B cell (primary cell): ENCODE measurements around the gene KRTAP19-7. TPM values are rescaled to one million over a fixed set of nuclear protein-coding genes. Genes with fewer than 3 reads are reported as not detected.

Source experiments
- ATAC-seq: fragments of 200-7000 bp; cut with Tn5 transposase; one replicate; pipeline ENCODE4 v1.10.0; 2021; ENCODE audit warnings: low read depth, mild to moderate bottlenecking, moderate number of reproducible peaks, moderate library complexity
- CTCF ChIA-PET: fragments of 350-600 bp; sonication (Branson Sonifier 250); formaldehyde crosslinking; loops from one replicate; lab custom pipeline; 2021; ENCODE audit warnings: antibody characterized with exemption, inconsistent platforms; lab: Charles Lee
- POLR2A ChIA-PET: fragments of 350-600 bp; sonication (Branson Sonifier 250); formaldehyde crosslinking; loops from one replicate; lab custom pipeline; 2021; ENCODE audit warnings: antibody characterized with exemption; lab: Charles Lee
- DNase-seq: peaks from one replicate; pipeline ENCODE4 v3.0.0; 2013
- H2AFZ ChIP-seq: 2 replicates; pipeline ENCODE4 v1.6.1; 2012; ENCODE audit warnings: mild to moderate bottlenecking, low read depth, low read length; ENCODE audit not compliant: insufficient read depth, poor library complexity, severe bottlenecking
- H3K27ac ChIP-seq, 2 donors: 1 replicate in 1 of 2; 2 replicates in 1 of 2; pipeline ENCODE4 v1.5.1; 2012 to 2013; ENCODE audit warnings: low read length in 2 of 2, mild to moderate bottlenecking in 2 of 2, moderate library complexity in 1 of 2
- H3K27me3 ChIP-seq, 4 experiments: fragments of 200-600 bp in 1 of 4; sonication (generic) in 1 of 4; replicated peaks in 1 of 4; 1 replicate in 2 of 4; 2 replicates in 2 of 4; pipeline versions ENCODE4 v1.6.1 to v1.7.0; 2013 to 2016; ENCODE audit warnings: low read length in 3 of 4, mild to moderate bottlenecking in 2 of 4, mixed read lengths in 1 of 4, moderate library complexity in 1 of 4; ENCODE audit not compliant: insufficient read depth in 4 of 4, control insufficient read depth in 3 of 4; ENCODE audit errors: control extremely low read depth in 1 of 4
- H3K36me3 ChIP-seq, 2 experiments: replicated peaks in 1 of 2; 1 replicate in 1 of 2; 2 replicates in 1 of 2; pipeline versions ENCODE4 v1.6.1 to v1.7.1; 2013; ENCODE audit warnings: low read length in 1 of 2; ENCODE audit not compliant: insufficient read depth in 2 of 2, control insufficient read depth in 1 of 2; ENCODE audit errors: control extremely low read depth in 1 of 2, extremely low read depth in 1 of 2
- H3K4me1 ChIP-seq, 2 donors: fragments of 200-600 bp in 1 of 2; sonication (generic) in 1 of 2; 1 replicate in 1 of 2; 2 replicates in 1 of 2; pipeline versions ENCODE4 v1.5.1 to v1.6.1; 2013 to 2017; ENCODE audit warnings: low read length in 2 of 2; ENCODE audit not compliant: control insufficient read depth in 2 of 2, insufficient read depth in 2 of 2
- H3K4me2 ChIP-seq: replicated peaks from 2 replicates; pipeline ENCODE3; 2012; ENCODE audit warnings: mild to moderate bottlenecking, low read depth, low read length; ENCODE audit not compliant: poor library complexity, severe bottlenecking
- H3K4me3 ChIP-seq, 5 experiments: fragments of 200-600 bp in 1 of 5; sonication (generic) in 1 of 5; 1 replicate in 3 of 5; 2 replicates in 2 of 5; pipeline versions ENCODE4 v1.5.1 to v1.7.0; 2011 to 2016; ENCODE audit warnings: low read length in 4 of 5, mild to moderate bottlenecking in 4 of 5, low read depth in 2 of 5, control low read depth in 1 of 5, moderate library complexity in 1 of 5; ENCODE audit not compliant: insufficient read depth in 1 of 5; ENCODE audit errors: control extremely low read depth in 1 of 5, extremely low read depth in 1 of 5
- H3K79me2 ChIP-seq: fragments of 200-600 bp; sonication (generic); one replicate; pipeline ENCODE4 v1.6.0; 2016; ENCODE audit warnings: low read length; ENCODE audit not compliant: control insufficient read depth, insufficient read depth
- H3K9ac ChIP-seq: fragments of 200-600 bp; sonication (generic); 2 replicates; pipeline ENCODE4 v1.6.1; 2017; ENCODE audit warnings: mild to moderate bottlenecking, low read length, moderate library complexity
- H3K9me3 ChIP-seq, 3 donors: one replicate each; pipeline versions ENCODE4 v1.6.1 to v1.7.1; 2013; ENCODE audit warnings: low read length in 2 of 3; ENCODE audit not compliant: control insufficient read depth in 2 of 3, insufficient read depth in 1 of 3; ENCODE audit errors: control extremely low read depth in 1 of 3
- H4K20me1 ChIP-seq: 2 replicates; pipeline ENCODE4 v1.6.0; 2012; ENCODE audit warnings: mild to moderate bottlenecking, low read length; ENCODE audit not compliant: insufficient read depth, control insufficient read depth, poor library complexity, severe bottlenecking
- H3K27ac Mint-ChIP-seq: one replicate; pipeline ENCODE4 v1.8.0; 2021; ENCODE audit warnings: mixed read lengths
- H3K27me3 Mint-ChIP-seq: one replicate; pipeline ENCODE4 v1.8.0; 2021; ENCODE audit warnings: mixed read lengths
- H3K4me1 Mint-ChIP-seq: one replicate; pipeline ENCODE4 v1.8.0; 2021; ENCODE audit warnings: mixed read lengths
- H3K4me3 Mint-ChIP-seq: one replicate; pipeline ENCODE4 v1.8.0; 2021; ENCODE audit warnings: mixed read lengths
- H3K9me3 Mint-ChIP-seq: one replicate; pipeline ENCODE4 v1.8.0; 2022; ENCODE audit warnings: mixed read lengths; ENCODE audit not compliant: insufficient read depth
- EZH2 ChIP-seq: IDR thresholded peaks from 2 replicates; pipeline ENCODE4 v1.6.1; 2012; ENCODE audit warnings: borderline replicate concordance, low read depth, mild to moderate bottlenecking, moderate library complexity, low read length; ENCODE audit not compliant: insufficient read depth, poor library complexity, severe bottlenecking
- WGBS: methylation state at CpG from one replicate; pipeline ENCODE4 v1.1.5; 2013; ENCODE audit warnings: missing lambda C conversion rate; ENCODE audit not compliant: insufficient coverage; 5-methylcytosine and 5-hydroxymethylcytosine counted together
- intact Hi-C: fragments of 100-400 bp; cut with micrococcal nuclease; formaldehyde crosslinking; loops from one replicate; pipeline ENCODE4 v1.10.0; 2022
- polyA plus RNA-seq: library from polyadenylated mRNA; depleted of rRNA; stranded (reverse); fragments of >200 nt; gene quantifications from 2 replicates; pipeline ENCODE4 v1.2.3, GENCODE V29; 2012
- total RNA-seq, 2 donors: library from RNA; stranded (reverse); fragments of 120-200 nt in 1 of 2; gene quantifications; 1 replicate in 1 of 2; 2 replicates in 1 of 2; pipeline versions ENCODE4 v1.2.3 to v1.2.4, GENCODE V29; 2013 to 2022
- TF ChIP-seq, protein P1 (sequence below): fragments of 200-600 bp; IDR thresholded peaks from one replicate; pipeline ENCODE4 v1.8.0; 2022; ENCODE audit warnings: antibody characterized with exemption, mild to moderate bottlenecking

Gene KRTAP19-7
- total and polyA plus RNA-seq, 2 donors (not counting 1 experiment from before 2014, with no cell fraction given): not detected

DNA sequence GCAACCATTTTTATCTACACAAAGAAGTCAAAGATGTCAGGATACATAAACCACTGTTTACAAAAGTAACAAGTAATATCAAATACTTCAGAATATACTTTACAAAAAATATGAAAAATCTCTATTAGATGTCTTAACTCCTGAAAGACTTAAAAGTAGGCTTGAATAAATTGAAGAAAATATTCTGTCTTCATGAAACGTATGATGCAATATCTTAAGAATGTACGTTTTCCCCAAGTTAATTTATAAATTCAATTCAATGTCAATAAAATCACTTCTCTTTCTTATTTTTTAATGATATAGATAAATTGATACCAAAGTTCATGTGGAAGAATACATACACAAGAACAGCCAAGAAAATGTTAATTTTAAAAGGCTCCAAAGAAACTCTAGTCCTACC lies 6.0 kb downstream of the KRTAP19-7 start:
- H3K27me3 ChIP-seq: no peaks in the 10 kb centered on the region
- peaks cover 0 to 4% (median 3%) of the 10 kb centered on the region in 3 donors for H3K9me3 ChIP-seq
- DNase-seq (no peak), ATAC-seq (no peak)
- H3K27ac Mint-ChIP-seq: no peak overlapping the region
- WGBS: no CpG with 5 or more reads among the region's 2 CpGs
- H3K4me1 ChIP-seq: no peaks in the 10 kb centered on the region
- H3K79me2 ChIP-seq: no peaks in the 10 kb centered on the region
- H3K4me3 ChIP-seq: no peak overlapping the region
- ChIA-PET POLR2A (no interaction called here), CTCF (no interaction called here)
- no peak overlapping the region for H3K4me2 ChIP-seq
- H3K4me1 Mint-ChIP-seq: no peaks in the 10 kb centered on the region
- H3K27me3 Mint-ChIP-seq: no peaks in the 10 kb centered on the region
- H3K27ac ChIP-seq: no peak overlapping the region
- TF ChIP-seq, protein P1, sequence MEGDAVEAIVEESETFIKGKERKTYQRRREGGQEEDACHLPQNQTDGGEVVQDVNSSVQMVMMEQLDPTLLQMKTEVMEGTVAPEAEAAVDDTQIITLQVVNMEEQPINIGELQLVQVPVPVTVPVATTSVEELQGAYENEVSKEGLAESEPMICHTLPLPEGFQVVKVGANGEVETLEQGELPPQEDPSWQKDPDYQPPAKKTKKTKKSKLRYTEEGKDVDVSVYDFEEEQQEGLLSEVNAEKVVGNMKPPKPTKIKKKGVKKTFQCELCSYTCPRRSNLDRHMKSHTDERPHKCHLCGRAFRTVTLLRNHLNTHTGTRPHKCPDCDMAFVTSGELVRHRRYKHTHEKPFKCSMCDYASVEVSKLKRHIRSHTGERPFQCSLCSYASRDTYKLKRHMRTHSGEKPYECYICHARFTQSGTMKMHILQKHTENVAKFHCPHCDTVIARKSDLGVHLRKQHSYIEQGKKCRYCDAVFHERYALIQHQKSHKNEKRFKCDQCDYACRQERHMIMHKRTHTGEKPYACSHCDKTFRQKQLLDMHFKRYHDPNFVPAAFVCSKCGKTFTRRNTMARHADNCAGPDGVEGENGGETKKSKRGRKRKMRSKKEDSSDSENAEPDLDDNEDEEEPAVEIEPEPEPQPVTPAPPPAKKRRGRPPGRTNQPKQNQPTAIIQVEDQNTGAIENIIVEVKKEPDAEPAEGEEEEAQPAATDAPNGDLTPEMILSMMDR: no peak
- no peak for TF ChIP-seq EZH2
- no peaks in the 10 kb centered on the region for H3K36me3 ChIP-seq
- no peak overlapping the region for H2AFZ ChIP-seq
- intact Hi-C loops: no loop called here
- peaks cover 3% of the 10 kb centered on the region for H3K9me3 Mint-ChIP-seq
- H3K4me3 Mint-ChIP-seq: no peak overlapping the region
- no peak overlapping the region for H3K9ac ChIP-seq
- H4K20me1 ChIP-seq: no peaks in the 10 kb centered on the region

DNA sequence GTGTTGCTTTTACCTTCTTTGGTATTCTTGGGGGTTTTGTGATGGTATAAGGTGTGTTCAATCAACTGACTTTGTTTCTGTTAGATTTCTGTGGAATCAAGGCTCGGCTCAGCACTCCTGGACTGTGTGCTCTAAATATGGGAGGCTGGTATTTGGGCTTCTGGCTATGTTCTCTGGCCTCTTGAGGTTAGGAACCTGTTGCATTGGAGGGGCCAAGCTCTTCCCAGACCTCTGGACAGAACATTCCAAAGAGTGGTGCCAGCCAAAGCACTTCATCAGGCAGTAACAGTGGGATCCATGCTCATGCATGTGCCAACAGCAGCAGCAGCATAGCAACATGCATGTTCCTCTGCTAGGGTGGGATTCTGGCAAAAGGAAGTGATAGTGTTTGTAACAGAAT lies 8.3 kb downstream of the KRTAP19-7 start:
- CTCF ChIA-PET: no interaction called here

More for the DNA sequence above, 8.3 kb downstream of the KRTAP19-7 start:
- H4K20me1 ChIP-seq: no peaks in the 10 kb centered on the region
- no peak overlapping the region for H3K9ac ChIP-seq
- H3K36me3 ChIP-seq: no peaks in the 10 kb centered on the region
- Mint-ChIP-seq H3K4me3 (no peak overlapping the region), H3K27ac (no peak overlapping the region), H3K4me1 (no peaks in the 10 kb centered on the region), H3K9me3 (peaks cover 3% of the 10 kb centered on the region), H3K27me3 (no peaks in the 10 kb centered on the region)
- POLR2A ChIA-PET: no interaction called here
- H3K9me3 ChIP-seq: peaks cover 0 to 4% (median 3%) of the 10 kb centered on the region in 3 donors
- H3K4me3 ChIP-seq: no peak overlapping the region
- intact Hi-C loops: no loop called here
- no peak overlapping the region for H2AFZ ChIP-seq
- H3K27ac ChIP-seq: no peak overlapping the region
- TF ChIP-seq EZH2: no peak
- TF ChIP-seq, protein P1: no peak
- H3K27me3 ChIP-seq: no peaks in the 10 kb centered on the region
- no peaks in the 10 kb centered on the region for H3K79me2 ChIP-seq
- DNase-seq (no peak), ATAC-seq (no peak)
- H3K4me2 ChIP-seq: no peak overlapping the region
- H3K4me1 ChIP-seq: no peaks in the 10 kb centered on the region
- WGBS: 86% methylated on average over 1 of the region's 1 CpG
